ENCODE results near the gene DENND1A.

GRCh38 chr9:123816817-123817472, 113.0 kb downstream of the DENND1A start:
- TF ChIP-seq CTCF (IDR thresholded peaks at IDR 0.05; ENCODE audit: insufficient read depth, low read length, poor library complexity, severe bottlenecking): no peak
- no peak for TF ChIP-seq EZH2phosphoT487 (conservative IDR thresholded peaks at IDR 0.05; ENCODE audit: low read length)

Measured in SU-DHL-6 (cell line).